ENCODE data around the gene KRT85. TPM values are rescaled to one million over a fixed set of nuclear protein-coding genes. Genes with fewer than 3 reads are reported as not detected.

Gene KRT85
- total RNA-seq, result not detected in 2 replicates

GRCh38 chr12:52366738-52367485, at the start of gene KRT85:
KRT85 (minus strand) TSS chr12:52367481; CDS start chr12:52367405, 76 bp downstream.

GRCh38 chr12:52405922-52406385, 38.7 kb upstream of the KRT85 start, which contains the start of gene KRT82:
KRT82 (minus strand) TSS chr12:52406335; CDS start chr12:52406277, 58 bp downstream.

GRCh38 chr12:52385226-52385702, 18.0 kb upstream of the KRT85 start, which contains the start of gene KRT84:
KRT84 (minus strand) TSS chr12:52385652; CDS start chr12:52385585, 67 bp downstream.

GRCh38 chr12:52320784-52321400, 46.4 kb downstream of the KRT85 start, which contains the start of gene KRT83:
KRT83 (minus strand) TSS chr12:52321398; CDS start chr12:52321335, 63 bp downstream.

Other genes starting within 250 kb of the KRT85 start
- 0.44 TPM in 1 of 2 replicates, not detected in the other for gene KRT80, start 175.5 kb downstream of the KRT85 start, total RNA-seq
- 7.8 and 8.7 TPM in 2 replicates for gene KRT7, start 134.2 kb downstream of the KRT85 start, total RNA-seq
- gene KRT86, start 92.8 kb downstream of the KRT85 start, total RNA-seq, result not detected in 2 replicates
- 0.15 TPM in 1 of 2 replicates, not detected in the other for gene KRT81, start 75.9 kb downstream of the KRT85 start, total RNA-seq
- gene KRT83, start 46.1 kb downstream of the KRT85 start, total RNA-seq, result not detected in 2 replicates
- gene KRT84, start 18.2 kb upstream of the KRT85 start, total RNA-seq, result not detected in 2 replicates
- gene KRT82, start 38.9 kb upstream of the KRT85 start, total RNA-seq, result not detected in 2 replicates
- gene KRT75, start 66.9 kb upstream of the KRT85 start, total RNA-seq, result not detected in 2 replicates
- not detected in 2 replicates for gene KRT6B, start 84.7 kb upstream of the KRT85 start, total RNA-seq
- not detected in 2 replicates for gene KRT6C, start 106.3 kb upstream of the KRT85 start, total RNA-seq
- under 0.01 TPM in 1 of 2 replicates, not detected in the other for gene KRT6A, start 125.8 kb upstream of the KRT85 start, total RNA-seq
- gene KRT5, start 152.9 kb upstream of the KRT85 start, total RNA-seq, result 0.50 and 6.7 TPM in 2 replicates
- gene KRT71, start 185.7 kb upstream of the KRT85 start, total RNA-seq, result not detected in 2 replicates
- gene KRT74, start 206.4 kb upstream of the KRT85 start, total RNA-seq, result not detected in 2 replicates
- gene KRT72, start 234.0 kb upstream of the KRT85 start, total RNA-seq, result not detected in 2 replicates

All from smooth muscle cell of trachea (primary cell).